HK-2 (cell line): ENCODE results near the gene SLC44A5.
"Not testable (repeated sequence)": the region's sequence is repeated elsewhere in the genome, so short reads cannot be mapped to it uniquely, and the experiment has no call there.

Source experiments
- DNase-seq: peaks from one replicate; pipeline ENCODE4 v3.0.0-alpha.2; 2018; ENCODE audit not compliant: unreplicated experiment

The SLC44A5 gene

DNA sequence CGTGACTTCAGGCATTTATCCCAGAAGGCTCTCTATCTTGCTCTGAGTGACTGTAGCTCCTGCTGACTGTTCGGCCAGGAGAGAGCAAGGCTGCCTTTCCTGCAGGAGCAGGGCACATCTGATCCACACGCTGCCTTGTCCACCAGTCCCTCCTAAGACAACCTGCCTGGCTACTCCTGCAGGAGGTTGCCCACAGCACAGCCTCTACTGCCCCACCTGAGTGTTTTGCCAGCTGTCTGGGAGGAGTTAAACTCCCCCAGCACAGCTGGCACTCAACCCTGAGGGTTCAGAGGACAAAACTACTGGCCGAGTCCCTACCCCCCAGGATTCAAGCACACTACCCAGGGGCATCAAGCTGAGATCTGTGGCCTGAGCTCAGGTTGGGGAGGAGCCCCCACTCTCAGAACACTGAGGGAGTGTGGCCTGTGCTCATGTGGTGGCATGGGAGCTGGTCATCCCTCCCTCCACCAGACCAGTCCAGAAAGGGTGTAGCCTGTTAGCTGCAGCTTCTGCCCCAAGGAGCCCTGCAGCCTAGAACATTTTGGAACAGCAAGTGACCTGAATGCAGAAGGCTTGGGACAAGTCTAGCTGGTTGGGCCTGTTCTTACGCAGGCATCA lies 237.3 kb downstream of the SLC44A5 start:
- DNase-seq: no peak

GRCh38 chr1:75366595-75366994 lies 244.3 kb downstream of the SLC44A5 start:
- DNase-seq: no peak

GRCh38 chr1:75361260-75361659 lies 249.7 kb downstream of the SLC44A5 start:
- DNase-seq: no peak

DNA sequence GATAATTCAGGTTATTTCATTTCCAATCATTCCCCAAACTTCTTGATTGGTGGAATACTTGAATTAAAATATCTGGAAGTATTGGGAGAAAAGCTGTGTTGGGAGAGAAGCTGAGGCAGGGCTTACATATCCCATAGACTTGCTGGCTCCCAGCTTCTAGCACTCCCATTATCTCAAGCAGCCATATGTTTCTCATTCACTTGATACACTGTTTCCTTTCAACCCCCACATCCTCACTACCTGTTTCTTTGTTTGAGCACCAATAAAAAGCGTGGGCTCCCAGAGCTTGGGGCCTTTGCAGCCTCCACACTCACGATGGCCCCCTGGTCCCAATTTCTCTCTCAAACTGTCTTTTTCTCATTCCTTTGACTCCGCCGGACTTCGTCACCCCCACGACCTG lies 256.6 kb downstream of the SLC44A5 start:
- not testable (repeated sequence) for DNase-seq

DNA sequence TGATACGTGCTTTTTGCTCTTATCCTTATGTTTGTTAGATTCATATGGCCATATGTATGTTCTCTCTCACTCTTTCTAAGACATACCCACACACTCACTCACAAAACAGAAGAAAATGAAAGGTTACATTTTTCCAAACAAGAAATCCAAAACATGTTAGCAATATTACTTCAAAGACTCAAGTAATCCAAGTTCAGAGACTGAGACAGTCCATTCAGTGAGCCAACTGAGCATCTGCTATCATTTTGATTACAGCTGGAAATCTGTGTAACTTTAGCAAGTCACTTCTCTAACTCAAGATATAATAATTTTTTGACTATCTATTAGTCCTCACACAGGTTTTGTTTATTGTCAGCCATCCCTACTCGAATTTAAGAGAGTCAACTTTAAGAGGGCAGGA lies 257.9 kb downstream of the SLC44A5 start:
- no peak for DNase-seq

- no peak for DNase-seq
Measured at GRCh38 chr1:75345538-75346292, 265.2 kb downstream of the SLC44A5 start.

GRCh38 chr1:75342786-75343185 lies 268.1 kb downstream of the SLC44A5 start:
- DNase-seq: no peak

GRCh38 chr1:75341537-75341936 lies 269.4 kb downstream of the SLC44A5 start:
- DNase-seq: no peak

DNA sequence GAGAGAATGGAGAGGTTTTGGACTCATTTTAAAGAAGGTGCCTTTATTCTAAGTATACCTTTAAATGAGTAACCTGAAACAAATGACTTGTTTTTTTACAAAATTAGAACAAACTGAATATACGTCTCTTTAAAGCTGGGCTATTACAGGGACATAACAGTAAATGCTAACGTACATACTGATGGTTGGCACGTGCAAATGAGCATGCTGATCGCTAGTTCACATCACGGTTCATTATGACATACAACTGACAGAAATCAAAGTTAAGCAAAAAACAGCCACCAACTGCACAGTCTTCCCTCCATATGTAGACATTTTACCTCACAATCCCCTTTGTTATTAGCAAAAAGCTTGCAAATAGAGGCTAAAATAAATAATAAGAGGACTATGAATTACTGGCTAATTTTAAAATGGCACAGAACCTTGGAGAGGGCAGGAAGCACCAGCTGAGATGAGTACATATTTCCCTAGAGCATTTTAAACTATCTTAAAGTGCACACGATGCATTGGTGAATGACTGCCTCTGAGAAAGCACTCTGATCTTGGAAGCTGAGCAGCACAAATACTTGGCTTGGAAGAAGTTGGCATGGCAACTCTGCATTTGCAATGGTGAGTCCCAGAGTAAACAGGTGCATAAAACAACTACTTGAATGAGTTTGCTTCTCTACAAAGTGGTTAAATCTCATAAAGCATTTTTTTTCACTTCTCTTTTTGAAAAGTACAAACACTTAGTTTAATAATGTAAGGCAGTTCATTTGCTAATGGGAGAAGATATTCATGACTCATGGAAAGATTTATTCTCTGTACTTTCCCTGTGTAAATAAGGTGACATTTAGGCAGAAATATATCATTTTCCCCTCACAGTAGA lies 272.1 kb downstream of the SLC44A5 start:
- DNase-seq: no peak

GRCh38 chr1:75334876-75335389 lies 276.0 kb downstream of the SLC44A5 start:
- no peak for DNase-seq

- DNase-seq: no peak
Measured at GRCh38 chr1:75330624-75331023, 280.3 kb downstream of the SLC44A5 start.

DNA sequence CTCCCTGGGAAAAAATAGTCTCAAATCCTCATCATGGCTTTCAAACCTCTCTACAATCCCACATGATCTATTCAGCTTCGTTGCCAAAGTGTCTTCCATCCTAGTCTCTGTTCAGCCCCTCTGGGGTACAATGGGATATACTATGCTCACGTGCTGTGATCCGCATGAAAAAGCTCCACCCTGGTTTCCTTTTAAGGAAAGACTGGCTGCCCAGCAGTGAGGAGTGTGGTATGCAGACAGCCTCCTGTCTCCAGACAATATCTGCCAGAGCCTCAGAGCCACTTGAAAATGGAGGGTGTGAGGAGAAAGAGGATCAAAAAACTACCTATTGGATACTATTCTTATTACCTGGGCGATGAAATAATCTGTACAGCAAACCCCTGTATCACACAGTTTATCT lies 282.2 kb downstream of the SLC44A5 start:
- no peak for DNase-seq

DNA sequence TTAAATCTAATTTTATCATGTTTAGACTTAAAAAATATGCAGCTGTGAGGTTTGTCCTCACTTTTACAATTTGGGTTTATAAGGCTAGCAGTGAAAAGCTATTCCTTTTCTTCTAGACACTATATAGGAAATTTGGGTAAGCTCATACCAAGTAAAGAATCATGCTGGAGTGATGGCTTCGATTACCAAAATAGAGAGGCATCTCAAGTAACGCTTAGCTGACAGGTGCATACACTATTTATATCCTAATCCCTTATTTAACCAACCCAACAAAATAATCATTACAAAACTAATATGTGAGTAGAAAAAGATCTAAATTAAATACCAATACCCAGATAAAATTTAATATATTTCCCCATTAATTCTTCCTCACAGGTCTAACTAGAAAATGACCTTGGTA lies 283.5 kb downstream of the SLC44A5 start:
- DNase-seq: no peak

DNA sequence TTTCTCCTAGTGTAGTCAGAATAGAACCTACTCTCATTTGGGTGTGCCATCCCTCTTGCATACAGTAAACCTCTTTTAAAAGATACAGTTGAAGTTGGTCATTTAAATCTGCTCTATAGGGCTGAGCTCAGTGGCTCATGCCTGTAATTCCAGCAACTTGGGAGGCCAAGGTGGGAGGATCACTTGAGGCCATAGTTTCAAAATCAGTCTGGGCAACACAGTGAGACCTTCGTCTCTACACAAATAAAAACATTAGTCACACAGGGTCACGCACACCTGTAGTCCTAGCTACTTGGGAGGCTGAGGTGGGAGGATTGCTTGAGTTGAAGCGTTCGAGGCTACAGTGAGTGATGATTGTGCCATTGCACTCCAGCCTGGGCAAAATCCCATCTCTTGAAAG lies 292.9 kb downstream of the SLC44A5 start:
- DNase-seq: no peak

DNA sequence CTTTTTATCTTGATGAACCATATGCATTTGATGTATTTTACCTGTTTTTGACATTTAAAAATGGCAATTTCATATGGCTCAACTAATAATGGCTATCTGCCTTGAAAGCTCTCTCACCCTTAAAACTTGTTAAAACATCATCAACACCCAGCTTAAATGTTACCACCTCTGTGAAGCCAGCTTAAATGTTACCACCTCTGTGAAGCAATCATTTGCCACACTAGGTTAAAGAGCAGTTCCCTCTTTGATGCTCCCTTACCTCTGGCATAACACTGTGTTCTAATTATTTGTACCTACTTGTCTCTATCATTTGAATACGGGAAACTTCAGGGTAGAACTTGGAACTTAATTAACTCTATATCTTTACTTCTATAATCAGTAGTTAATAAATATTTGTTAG lies 294.7 kb downstream of the SLC44A5 start:
- DNase-seq: no peak

DNA sequence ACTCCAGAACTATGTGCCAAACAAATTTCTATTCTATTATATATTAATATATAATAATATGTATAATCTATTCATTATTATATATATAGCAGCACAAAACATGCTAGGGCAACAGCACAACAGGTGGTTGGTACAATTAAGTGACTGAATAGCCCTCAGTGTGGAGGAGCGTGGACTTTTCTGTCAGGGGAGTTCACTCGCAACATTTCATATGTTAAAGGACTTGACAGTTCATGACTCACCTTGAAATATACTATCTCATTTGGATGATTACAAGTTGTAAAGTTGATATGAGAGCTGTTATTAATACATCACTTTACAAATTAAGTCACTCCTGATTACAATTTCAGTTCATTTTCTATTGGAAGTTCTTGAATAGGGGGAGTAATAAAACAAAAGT lies 298.3 kb downstream of the SLC44A5 start:
- DNase-seq: no peak

- no peak for DNase-seq
Measured at GRCh38 chr1:75310067-75310466, 300.8 kb downstream of the SLC44A5 start.

GRCh38 chr1:75308365-75308764 lies 302.5 kb downstream of the SLC44A5 start:
- DNase-seq: no peak

- no peak for DNase-seq
Measured at GRCh38 chr1:75305061-75305460, 305.9 kb downstream of the SLC44A5 start.

DNA sequence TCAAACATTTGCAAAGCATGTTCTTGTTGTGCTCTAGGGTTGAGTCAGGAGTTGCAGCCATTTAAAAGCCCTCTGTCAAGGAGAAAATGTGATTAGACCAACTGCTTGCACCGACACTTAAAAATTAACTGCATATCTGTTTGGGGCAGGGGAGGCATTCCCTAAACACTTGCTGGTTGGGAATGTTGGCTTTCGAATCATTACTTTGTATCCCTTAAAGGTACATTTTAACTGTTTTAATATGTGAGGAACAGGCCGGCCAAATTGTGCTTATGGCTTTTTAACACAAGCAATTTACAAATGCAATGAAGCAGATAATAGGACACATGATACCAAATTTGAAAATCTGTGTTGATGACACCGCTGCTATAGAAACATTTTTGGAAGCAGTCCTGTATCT lies 317.6 kb downstream of the SLC44A5 start:
- DNase-seq: no peak

DNA sequence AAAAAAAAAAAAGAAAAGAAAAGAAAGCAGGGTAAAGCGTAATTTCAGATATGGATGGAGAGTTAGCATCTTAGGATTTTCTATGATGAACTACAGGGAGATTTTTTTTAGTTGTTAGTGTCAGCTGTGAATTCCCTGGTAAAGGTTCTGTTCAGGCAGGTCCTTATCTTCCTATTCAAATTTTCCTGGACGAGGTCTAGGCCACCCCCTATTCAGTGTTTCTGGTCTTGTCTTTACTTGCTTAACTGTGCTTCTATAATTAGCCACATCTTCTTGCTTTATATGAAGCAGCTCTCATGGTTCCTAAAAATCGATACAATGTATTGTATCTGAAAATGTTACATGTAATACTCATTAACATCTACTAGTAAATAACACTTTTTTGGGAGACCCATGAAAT lies 318.9 kb downstream of the SLC44A5 start:
- DNase-seq: no peak

GRCh38 chr1:75276385-75276784 lies 334.5 kb downstream of the SLC44A5 start:
- DNase-seq: no peak

- DNase-seq: no peak
Measured at GRCh38 chr1:75275631-75276030, 335.3 kb downstream of the SLC44A5 start.
